Caco-2 (cell line): ENCODE data around the gene TFEB. TPM values are rescaled to one million over a fixed set of nuclear protein-coding genes. Genes with fewer than 3 reads are reported as not detected.

Source experiments
- BruUV-seq: library from RNA; stranded (reverse); fragments of 400-500 nt; replicated peaks from 2 replicates; lab custom pipeline; 2021; lab: Mats Ljungman, UMichigan
- CTCF ChIA-PET: fragments of 300-600 bp; sonication (Branson Sonifier 250); formaldehyde crosslinking; loops from one replicate; lab custom pipeline; 2022; ENCODE audit warnings: antibody characterized with exemption; lab: Charles Lee
- POLR2A ChIA-PET: fragments of 300-600 bp; sonication (Branson Sonifier 250); formaldehyde crosslinking; loops from one replicate; lab custom pipeline; 2022; ENCODE audit warnings: antibody characterized with exemption; lab: Charles Lee
- DNase-seq, 2 experiments: peaks; one replicate each; pipeline versions ENCODE4 v3.0.0 to v3.0.0-alpha.2; 2020 to 2022
- H3K27me3 ChIP-seq: replicated peaks from 2 replicates; pipeline ENCODE4 v1.6.0; 2011; ENCODE audit warnings: low read length; ENCODE audit not compliant: control insufficient read depth, insufficient read depth
- H3K36me3 ChIP-seq: 2 replicates; pipeline ENCODE4 v1.5.1; 2011; ENCODE audit warnings: low read length; ENCODE audit not compliant: control insufficient read depth, insufficient read depth
- H3K4me1 ChIP-seq: fragments of 250-450 bp; sonication (Bioruptor Pico); 2 replicates; pipeline ENCODE4 v1.5.1; 2020; ENCODE audit warnings: mild to moderate bottlenecking
- H3K4me3 ChIP-seq: 2 replicates; pipeline ENCODE4 v1.5.1; 2011; ENCODE audit warnings: low read depth, mild to moderate bottlenecking, control low read depth, low read length
- H3K9me3 ChIP-seq: fragments of 250-450 bp; sonication (Bioruptor Pico); 2 replicates; pipeline ENCODE4 v1.5.1; 2020; ENCODE audit warnings: mild to moderate bottlenecking, moderate library complexity
- H3K27ac Mint-ChIP-seq: one replicate; pipeline ENCODE4 v1.8.0; 2022; ENCODE audit warnings: mixed read lengths; ENCODE audit not compliant: unreplicated experiment
- H3K27me3 Mint-ChIP-seq: one replicate; pipeline ENCODE4 v1.8.0; 2022; ENCODE audit warnings: mixed read lengths; ENCODE audit not compliant: insufficient read depth, unreplicated experiment
- H3K36me3 Mint-ChIP-seq: one replicate; pipeline ENCODE4 v1.8.0; 2022; ENCODE audit warnings: mild to moderate bottlenecking, mixed read lengths; ENCODE audit not compliant: insufficient read depth, unreplicated experiment
- H3K4me1 Mint-ChIP-seq: one replicate; pipeline ENCODE4 v1.8.0; 2022; ENCODE audit warnings: low read depth, mixed read lengths; ENCODE audit not compliant: unreplicated experiment
- H3K4me3 Mint-ChIP-seq: one replicate; pipeline ENCODE4 v1.8.0; 2022; ENCODE audit warnings: mild to moderate bottlenecking, moderate library complexity, mixed read lengths; ENCODE audit not compliant: unreplicated experiment
- H3K9me3 Mint-ChIP-seq: one replicate; pipeline ENCODE4 v1.8.0; 2022; ENCODE audit warnings: mixed read lengths; ENCODE audit not compliant: unreplicated experiment
- CTCF ChIP-seq, 2 experiments: fragments of 200-600 bp in 1 of 2; IDR thresholded peaks; 1 replicate in 1 of 2; 2 replicates in 1 of 2; pipeline versions ENCODE4 v1.5.1 to v1.8.0; 2011 to 2022; ENCODE audit warnings: antibody characterized with exemption in 1 of 2, control low read depth in 1 of 2, inconsistent platforms in 1 of 2, low read depth in 1 of 2, low read length in 1 of 2, mild to moderate bottlenecking in 1 of 2, moderate library complexity in 1 of 2; ENCODE audit not compliant: insufficient read depth in 1 of 2, severe bottlenecking in 1 of 2, unreplicated experiment in 1 of 2
- intact Hi-C: fragments of 100-400 bp; cut with micrococcal nuclease; formaldehyde crosslinking; loops from one replicate; pipeline ENCODE4 v1.10.0; 2022; ENCODE audit not compliant: unreplicated experiment
- total RNA-seq: library from RNA; stranded (reverse); gene quantifications from 2 replicates; pipeline ENCODE4 v1.2.3, GENCODE V29; 2022

The TFEB gene
- total RNA-seq, 1 experiment from 2014 or later = 3.8 TPM

GRCh38 chr6:41648070-41648585 is 87.3 kb downstream of the TFEB start:
- H3K4me3 Mint-ChIP-seq = no peak overlapping the region
- intact Hi-C loops = no loop called here
- no peak for TF ChIP-seq CTCF (IDR thresholded peaks at IDR 0.05; ENCODE audit: insufficient read depth in 1 of 2, low read depth in 1 of 2, low read length in 1 of 2, severe bottlenecking in 1 of 2, unreplicated experiment in 1 of 2)
- no peaks in the 10 kb centered on the region for H3K9me3 Mint-ChIP-seq
- H3K27me3 Mint-ChIP-seq = no peaks in the 10 kb centered on the region
- CTCF ChIA-PET = interaction anchor here (0.7 kb wide), 1 partner anchor 273 kb away, joined by 5 read pairs; no protein-coding TSS in a partner anchor
- no peaks in the 10 kb centered on the region for H3K9me3 ChIP-seq
- no peaks in the 10 kb centered on the region for H3K36me3 ChIP-seq
- no TSS peak for BruUV-seq
- DNase-seq = peak in 1 of 2 experiments; percentile 24
- no peaks in the 10 kb centered on the region for H3K27me3 ChIP-seq
- no peak overlapping the region for H3K4me3 ChIP-seq
- peaks cover 26% of the 10 kb centered on the region for H3K4me1 Mint-ChIP-seq
- POLR2A ChIA-PET = no interaction called here
- H3K4me1 ChIP-seq = peaks cover 17% of the 10 kb centered on the region
- H3K36me3 Mint-ChIP-seq = peaks cover 4% of the 10 kb centered on the region
- no peak overlapping the region for H3K27ac Mint-ChIP-seq

GRCh38 chr6:41647061-41647511 is 88.3 kb downstream of the TFEB start:
- BruUV-seq = no TSS peak
- POLR2A ChIA-PET = no interaction called here
- Histone ChIP-seq H3K9me3 (no peaks in the 10 kb centered on the region), H3K4me1 (peaks cover 13% of the 10 kb centered on the region), H3K36me3 (no peaks in the 10 kb centered on the region), H3K27me3 (no peaks in the 10 kb centered on the region), H3K4me3 (no peak overlapping the region)
- intact Hi-C loops = no loop called here
- Mint-ChIP-seq H3K4me1 (peaks cover 22% of the 10 kb centered on the region), H3K27ac (no peak overlapping the region), H3K36me3 (peaks cover 4% of the 10 kb centered on the region), H3K4me3 (no peak overlapping the region), H3K27me3 (no peaks in the 10 kb centered on the region), H3K9me3 (no peaks in the 10 kb centered on the region)
- CTCF ChIA-PET = interaction anchor here (0.7 kb wide), 1 partner anchor 272 kb away, joined by 5 read pairs; no protein-coding TSS in a partner anchor
- TF ChIP-seq CTCF (IDR thresholded peaks at IDR 0.05; ENCODE audit: insufficient read depth in 1 of 2, low read depth in 1 of 2, low read length in 1 of 2, severe bottlenecking in 1 of 2, unreplicated experiment in 1 of 2) = no peak
- DNase-seq = peak in 1 of 2 experiments; percentile 19

DNA sequence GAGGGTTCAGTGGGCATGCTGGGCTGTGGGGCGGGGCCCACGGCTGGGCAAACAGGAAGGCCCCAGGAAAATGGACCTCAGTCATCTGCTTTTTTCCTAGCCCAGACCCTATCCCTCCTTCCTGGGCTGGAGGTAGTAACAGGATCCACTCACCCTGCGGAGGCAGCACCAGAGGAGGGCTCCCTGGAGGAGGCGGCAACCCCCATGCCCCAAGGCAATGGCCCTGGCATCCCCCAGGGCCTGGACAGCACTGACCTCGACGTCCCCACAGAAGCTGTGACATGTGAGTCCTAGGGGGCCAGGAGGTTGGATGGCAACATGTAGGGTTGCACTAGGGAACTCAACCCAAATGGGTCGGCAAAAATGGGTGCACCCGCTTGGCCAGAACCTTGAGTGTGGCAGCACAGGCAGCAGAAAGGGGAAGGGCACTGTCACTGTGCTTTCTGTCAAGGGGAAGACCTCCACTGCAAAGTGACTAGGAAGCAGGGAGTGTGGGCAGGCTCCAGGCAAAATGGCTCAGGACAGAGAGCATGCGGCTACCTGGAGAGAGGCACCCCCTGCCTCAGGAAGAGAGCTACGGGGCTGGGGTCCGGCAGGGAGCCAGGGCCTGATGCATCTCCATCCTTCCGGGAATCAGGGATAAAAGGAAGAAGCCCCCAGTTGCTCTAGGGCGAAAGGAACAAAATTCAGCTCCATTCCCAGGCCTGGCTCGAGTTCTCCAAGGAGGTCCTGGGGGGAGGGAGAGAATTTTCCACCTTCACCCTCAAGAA is 89.2 kb downstream of the TFEB start:
- Mint-ChIP-seq H3K4me3 (no peak overlapping the region), H3K4me1 (peaks cover 17% of the 10 kb centered on the region), H3K36me3 (peaks cover 4% of the 10 kb centered on the region), H3K27me3 (no peaks in the 10 kb centered on the region), H3K9me3 (no peaks in the 10 kb centered on the region), H3K27ac (no peak overlapping the region)
- Histone ChIP-seq H3K4me3 (no peak overlapping the region), H3K36me3 (no peaks in the 10 kb centered on the region), H3K9me3 (no peaks in the 10 kb centered on the region), H3K4me1 (peaks cover 13% of the 10 kb centered on the region), H3K27me3 (no peaks in the 10 kb centered on the region)
- CTCF ChIA-PET = no interaction called here
- intact Hi-C loops = no loop called here
- BruUV-seq = no TSS peak
- POLR2A ChIA-PET = no interaction called here
- no peak for TF ChIP-seq CTCF (IDR thresholded peaks at IDR 0.05; ENCODE audit: insufficient read depth in 1 of 2, low read depth in 1 of 2, low read length in 1 of 2, severe bottlenecking in 1 of 2, unreplicated experiment in 1 of 2)
- no peak for DNase-seq
